ENCODE data around the gene ZNRF2.
A peak's percentile ranks its signal among the peaks of the same experiment; 100 is the strongest.
"Not testable (repeated sequence)": the region's sequence is repeated elsewhere in the genome, so short reads cannot be mapped to it uniquely, and the experiment has no call there.

The ZNRF2 gene

GRCh38 chr7:30290317-30290716 is 5.9 kb downstream of the ZNRF2 start:
- DNase-seq (ENCODE audit: low spot score), result not testable (repeated sequence)

GRCh38 chr7:30292416-30293038 is 8.1 kb downstream of the ZNRF2 start:
- not testable (repeated sequence) for DNase-seq (ENCODE audit: low spot score)

- DNase-seq (ENCODE audit: low spot score), result not testable (repeated sequence)
Observed at GRCh38 chr7:30296304-30296703, 11.9 kb downstream of the ZNRF2 start.

GRCh38 chr7:30297499-30297898 is 13.1 kb downstream of the ZNRF2 start:
- not testable (repeated sequence) for DNase-seq (ENCODE audit: low spot score)

- not testable (repeated sequence) for DNase-seq (ENCODE audit: low spot score)
Observed at GRCh38 chr7:30298409-30298808, 14.0 kb downstream of the ZNRF2 start.

GRCh38 chr7:30301751-30302150 is 17.4 kb downstream of the ZNRF2 start:
- no peak for DNase-seq (ENCODE audit: low spot score)

- no peak for DNase-seq (ENCODE audit: low spot score)
Observed at GRCh38 chr7:30302656-30303311, 18.4 kb downstream of the ZNRF2 start.

- no peak for DNase-seq (ENCODE audit: low spot score)
Observed at GRCh38 chr7:30303312-30304039, 19.1 kb downstream of the ZNRF2 start.

- no peak for DNase-seq (ENCODE audit: low spot score)
Observed at GRCh38 chr7:30304177-30304884, 19.9 kb downstream of the ZNRF2 start.

- no peak for DNase-seq (ENCODE audit: low spot score)
Observed at GRCh38 chr7:30306976-30307375, 22.6 kb downstream of the ZNRF2 start.

- DNase-seq (ENCODE audit: low spot score), result no peak
Observed at GRCh38 chr7:30308389-30308788, 24.0 kb downstream of the ZNRF2 start.

- no peak for DNase-seq (ENCODE audit: low spot score)
Observed at GRCh38 chr7:30309302-30309701, 24.9 kb downstream of the ZNRF2 start.

- DNase-seq (ENCODE audit: low spot score), result no peak
Observed at GRCh38 chr7:30309842-30310435, 25.5 kb downstream of the ZNRF2 start.

- no peak for DNase-seq (ENCODE audit: low spot score)
Observed at GRCh38 chr7:30310674-30311362, 26.4 kb downstream of the ZNRF2 start.

- DNase-seq (ENCODE audit: low spot score), result no peak
Observed at GRCh38 chr7:30312178-30312577, 27.8 kb downstream of the ZNRF2 start.

- DNase-seq (ENCODE audit: low spot score), result no peak
Observed at GRCh38 chr7:30313348-30313747, 29.0 kb downstream of the ZNRF2 start.

- no peak for DNase-seq (ENCODE audit: low spot score)
Observed at GRCh38 chr7:30313793-30314192, 29.4 kb downstream of the ZNRF2 start.

- DNase-seq (ENCODE audit: low spot score), result no peak
Observed at GRCh38 chr7:30315589-30315988, 31.2 kb downstream of the ZNRF2 start.

- DNase-seq (ENCODE audit: low spot score), result no peak
Observed at GRCh38 chr7:30320392-30320791, 36.0 kb downstream of the ZNRF2 start.

GRCh38 chr7:30321089-30321881 is 36.9 kb downstream of the ZNRF2 start:
- peak; percentile 3 for DNase-seq (ENCODE audit: low spot score)

- DNase-seq (ENCODE audit: low spot score), result no peak
Observed at GRCh38 chr7:30321882-30322192, 37.4 kb downstream of the ZNRF2 start.

Data from CD4-positive, alpha-beta T cell treated with Interleukin-6 at 100 ng/mL for 8 hours (primary cell).